GM12892 (cell line): Measurements from ENCODE around the gene ZKSCAN4.

Source experiments
- POLR2A ChIP-seq: IDR thresholded peaks from 2 replicates; pipeline ENCODE4 v1.6.1; 2011; ENCODE audit warnings: low read depth, low read length, control low read depth
- POLR2AphosphoS5 ChIP-seq: IDR thresholded peaks from 2 replicates; pipeline ENCODE4 v1.6.1; 2011; ENCODE audit warnings: low read depth, low read length, control low read depth
- TAF1 ChIP-seq: IDR thresholded peaks from 2 replicates; pipeline ENCODE4 v1.6.1; 2011; ENCODE audit warnings: low read depth, mild to moderate bottlenecking, control low read depth, low read length, borderline replicate concordance

DNA sequence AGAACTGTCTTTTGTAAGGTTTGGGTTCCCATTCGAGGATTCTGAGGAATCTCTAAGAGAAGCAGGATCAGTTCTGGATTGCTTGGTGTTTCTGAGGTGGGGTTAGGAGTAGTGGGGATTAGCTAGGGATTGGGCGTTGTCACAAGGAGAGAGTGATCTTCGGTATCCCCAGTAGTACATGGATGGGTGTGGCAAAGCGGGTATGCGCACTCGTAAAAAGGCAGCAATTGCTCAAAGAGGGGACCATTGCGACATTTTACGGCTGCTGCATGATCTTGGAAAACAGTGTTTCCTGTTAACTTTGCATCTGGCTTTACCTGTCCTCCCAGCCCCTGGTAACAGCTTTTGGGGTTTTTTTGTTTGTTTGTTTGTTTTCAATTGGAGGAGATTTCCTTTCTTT, 36.6 kb downstream of the ZKSCAN4 start:
- TF ChIP-seq TAF1 (no peak), POLR2A (no peak), POLR2AphosphoS5 (no peak)
